Raji (cell line): ENCODE data around the gene COLQ.

Experiments
- POLR2A ChIP-seq: IDR thresholded peaks from 2 replicates; pipeline ENCODE4 v1.6.1; 2011; ENCODE audit warnings: low read depth, low read length, control low read depth; ENCODE audit not compliant: insufficient read depth

The COLQ gene

DNA sequence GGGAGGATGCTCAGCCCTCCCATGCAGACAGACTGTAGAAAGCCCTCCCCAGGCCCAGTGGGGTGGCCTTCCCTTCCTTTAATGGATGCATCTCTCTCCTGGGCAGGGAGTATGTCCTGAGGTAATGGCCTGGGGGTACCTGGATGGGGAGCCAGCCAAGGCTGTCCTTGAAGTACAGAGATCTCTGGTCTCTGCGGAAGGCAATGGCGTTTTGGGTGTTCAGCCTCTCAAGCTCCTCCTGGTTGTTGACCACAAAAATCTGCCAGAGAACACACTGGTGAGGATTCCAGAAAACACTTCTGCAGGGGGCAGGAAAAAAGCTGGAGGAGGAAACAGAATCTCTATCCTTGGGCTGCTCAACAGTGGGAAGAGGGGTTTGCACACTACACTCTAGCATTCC, 65.2 kb downstream of the COLQ start:
- no peak for TF ChIP-seq POLR2A

DNA sequence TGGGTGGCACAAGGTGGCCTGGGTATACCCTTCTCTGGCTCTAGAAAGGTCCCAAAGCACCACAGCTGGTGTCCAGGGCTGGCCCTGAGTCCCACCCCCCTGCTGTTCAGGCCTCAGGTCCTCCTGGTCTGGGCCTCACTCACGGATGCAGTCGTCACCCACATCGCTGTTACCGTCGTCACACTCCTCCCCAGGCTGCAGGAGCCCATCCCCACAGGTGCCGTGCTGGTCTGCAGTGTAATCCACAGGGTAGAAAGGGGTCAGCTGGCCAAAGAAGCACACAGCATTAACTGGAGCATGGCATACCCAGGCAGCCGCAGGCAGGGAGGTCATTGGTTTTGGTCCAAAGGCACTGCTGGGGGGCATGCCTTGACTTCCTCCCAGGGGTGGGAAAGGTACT, 65.8 kb downstream of the COLQ start:
- TF ChIP-seq POLR2A: no peak

DNA sequence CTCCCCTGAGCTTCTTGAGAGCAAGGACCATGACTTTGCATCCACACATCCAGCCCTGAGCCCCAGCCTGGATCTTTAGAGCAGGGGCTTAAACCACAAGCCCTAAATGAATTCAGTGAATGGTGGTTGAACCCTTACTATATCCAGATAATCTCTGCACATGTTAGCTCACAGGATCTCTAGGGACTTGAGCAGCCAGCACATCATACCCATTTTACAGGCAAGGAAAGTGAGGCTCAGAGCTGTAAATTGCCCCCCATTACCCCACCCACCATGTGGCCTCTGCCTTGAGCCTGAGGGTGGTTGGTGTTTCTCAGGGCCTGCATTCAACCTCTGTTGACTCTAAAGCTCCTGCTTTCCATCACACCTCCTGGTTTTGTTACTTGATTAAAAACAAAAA, 66.5 kb downstream of the COLQ start:
- TF ChIP-seq POLR2A: no peak

DNA sequence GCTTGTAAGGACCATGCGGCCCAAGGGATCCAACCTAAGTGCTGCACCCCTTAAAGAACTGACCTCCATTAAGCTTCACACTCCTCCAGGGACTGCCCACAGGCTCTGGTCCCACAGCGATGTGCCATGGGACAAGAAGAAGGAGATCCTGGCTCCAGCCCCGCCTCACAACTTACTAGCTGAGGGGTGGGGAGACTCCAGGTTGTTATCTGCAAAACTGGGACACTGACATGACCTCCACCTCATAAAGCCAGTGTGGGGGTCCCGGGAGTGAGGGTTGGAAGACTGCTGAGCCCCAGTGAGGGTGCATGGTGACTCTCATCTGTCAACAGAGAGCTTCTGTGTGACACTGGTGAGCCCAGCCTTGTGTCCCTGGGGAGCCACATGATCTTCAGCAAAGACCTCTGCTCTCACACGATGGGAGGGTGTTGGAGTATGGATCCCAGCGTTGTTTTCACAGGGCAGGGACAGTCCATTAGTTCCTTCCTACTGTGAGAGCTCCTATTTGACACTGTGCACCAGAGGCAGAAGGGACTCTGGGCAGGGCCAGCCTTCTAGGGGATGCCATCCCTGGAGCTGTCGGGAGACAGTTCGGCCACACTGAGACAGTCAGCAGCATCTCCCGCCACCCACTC, 67.4 kb downstream of the COLQ start:
- no peak for TF ChIP-seq POLR2A

DNA sequence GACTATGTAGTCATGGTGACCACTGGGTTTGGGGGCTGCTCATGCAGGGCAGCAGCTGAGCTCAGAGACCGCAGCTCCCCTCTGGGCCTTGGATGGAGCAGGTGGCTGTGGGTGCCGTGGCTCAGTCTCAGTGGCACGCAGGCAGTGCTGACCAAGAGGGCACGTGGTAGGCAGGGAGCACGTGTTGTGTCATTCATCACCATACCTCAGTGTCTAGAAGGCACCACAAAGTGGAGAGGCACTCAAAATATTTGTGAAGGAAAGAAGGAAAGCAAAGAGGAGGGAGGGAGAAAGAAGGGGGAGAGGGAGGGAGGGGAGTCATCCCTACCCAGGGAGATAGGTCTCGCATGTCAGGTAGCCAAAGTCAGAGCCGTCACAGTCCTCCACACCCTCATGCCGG, 68.0 kb downstream of the COLQ start:
- TF ChIP-seq POLR2A: no peak

DNA sequence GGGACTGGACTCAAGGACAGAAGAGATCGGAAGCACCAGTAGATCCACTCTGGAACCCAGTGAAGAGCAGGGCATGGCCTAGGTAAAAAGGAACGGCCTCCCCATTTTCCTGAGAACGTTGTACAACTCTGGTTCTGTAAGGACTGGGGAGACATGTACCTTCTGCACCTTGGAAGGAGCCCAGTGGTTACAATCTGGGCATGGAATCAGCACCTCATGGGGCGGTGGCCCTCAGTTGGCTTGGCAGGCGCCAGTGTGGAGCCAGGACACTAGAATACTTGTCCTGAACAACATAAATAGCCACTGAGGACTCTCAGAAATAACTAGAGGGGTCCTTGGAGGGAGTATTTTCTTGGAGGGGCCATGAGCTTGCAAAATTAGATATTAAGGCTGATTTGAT, 68.5 kb downstream of the COLQ start:
- no peak for TF ChIP-seq POLR2A

DNA sequence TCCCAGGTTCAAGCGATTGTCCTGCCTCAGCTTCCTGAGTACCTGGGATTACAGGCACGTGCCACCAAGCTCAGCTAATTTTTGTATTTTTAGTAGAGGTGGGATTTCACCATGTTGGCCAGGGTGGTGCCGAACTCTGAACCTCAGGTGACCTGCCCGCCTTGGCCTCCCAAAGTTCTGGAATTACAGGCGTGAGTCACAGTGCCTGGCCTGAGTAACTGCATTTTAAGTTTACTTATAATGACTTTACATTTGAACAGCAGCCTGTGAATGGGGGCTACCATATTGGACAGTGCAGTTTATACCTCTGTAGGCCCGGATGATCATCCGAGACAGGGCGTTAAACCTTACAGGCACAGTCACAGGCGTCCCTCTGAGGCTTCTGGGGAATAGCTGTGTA, 69.3 kb downstream of the COLQ start:
- no peak for TF ChIP-seq POLR2A

DNA sequence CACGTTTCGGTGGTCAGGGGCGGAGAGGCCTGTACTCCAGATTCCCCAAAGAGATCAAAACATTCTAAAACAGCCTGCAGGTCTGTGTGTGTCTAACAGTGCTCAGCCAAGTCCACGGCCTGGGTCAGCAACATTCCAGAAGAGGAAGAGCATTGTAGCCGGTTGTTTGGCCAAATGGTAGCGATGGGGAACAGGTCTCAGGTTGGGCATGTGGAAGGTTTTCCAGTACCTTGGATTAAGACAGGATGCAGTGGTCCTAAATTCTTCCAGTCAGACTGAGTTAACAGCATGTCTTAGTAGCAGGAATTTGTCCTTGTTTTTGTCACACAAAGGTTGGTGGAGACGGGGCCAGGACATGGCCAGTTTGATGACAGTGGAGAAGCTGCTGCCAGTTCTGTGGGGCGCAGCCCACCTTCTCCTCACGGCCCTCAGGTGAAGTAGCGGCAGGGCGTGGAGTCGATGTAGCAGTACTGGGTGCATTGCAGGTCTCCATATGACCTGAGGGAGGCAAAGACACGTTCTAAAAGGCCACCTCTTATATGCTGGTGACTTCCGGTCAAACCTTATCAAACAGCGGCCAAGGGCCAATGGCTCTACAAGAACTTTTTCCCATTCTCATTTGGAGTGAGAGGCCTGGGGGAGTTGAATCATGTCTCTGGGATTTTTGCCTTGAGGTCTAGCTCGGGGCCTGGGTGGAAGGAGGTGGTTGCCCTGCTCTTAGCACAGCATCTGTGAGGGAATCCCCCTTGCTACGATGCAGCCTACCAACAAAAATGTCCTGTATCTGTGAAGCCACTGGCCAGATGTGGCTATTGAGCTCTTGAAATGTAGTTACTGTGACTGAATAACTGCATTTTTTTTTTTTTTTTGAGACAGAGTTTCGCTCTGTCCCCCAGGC, 70.0 kb downstream of the COLQ start:
- no peak for TF ChIP-seq POLR2A

DNA sequence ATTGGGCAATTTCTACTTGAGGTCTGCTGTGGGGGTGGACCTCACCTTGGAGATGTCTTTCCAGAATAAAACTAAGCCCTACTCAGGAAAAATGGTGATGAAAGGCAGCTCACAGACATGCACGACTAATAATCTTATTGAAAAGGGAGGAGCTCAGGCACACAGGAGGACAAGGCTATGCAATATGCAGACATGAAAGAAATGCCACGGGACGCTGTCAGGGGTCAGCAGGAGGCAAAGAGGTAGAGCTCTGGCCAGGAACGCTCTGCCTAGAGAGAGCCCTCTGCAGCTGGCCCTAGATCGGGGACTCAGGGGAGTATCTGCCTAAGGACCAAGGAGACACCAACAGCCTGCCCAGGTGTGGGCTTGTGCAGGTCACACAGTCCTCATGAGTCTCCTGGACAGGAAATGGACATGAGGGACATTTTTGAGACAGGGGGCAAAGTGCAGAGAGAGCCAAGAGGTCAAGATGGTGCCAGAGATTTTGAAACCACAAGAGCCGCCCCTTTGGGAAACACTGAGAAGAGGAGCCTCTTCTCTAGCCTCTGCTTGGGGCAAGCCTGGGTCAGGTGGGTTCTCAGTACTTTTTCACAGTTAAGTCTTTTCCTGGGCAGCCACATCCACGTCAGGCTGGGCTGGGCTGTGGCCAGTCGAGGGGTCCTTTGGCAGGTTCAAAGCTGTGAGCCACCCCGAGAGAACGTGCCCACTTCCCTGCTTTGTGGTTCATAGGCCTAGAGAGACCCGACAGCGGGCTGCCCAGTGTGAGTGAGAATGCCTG, 70.9 kb downstream of the COLQ start:
- TF ChIP-seq POLR2A: no peak

DNA sequence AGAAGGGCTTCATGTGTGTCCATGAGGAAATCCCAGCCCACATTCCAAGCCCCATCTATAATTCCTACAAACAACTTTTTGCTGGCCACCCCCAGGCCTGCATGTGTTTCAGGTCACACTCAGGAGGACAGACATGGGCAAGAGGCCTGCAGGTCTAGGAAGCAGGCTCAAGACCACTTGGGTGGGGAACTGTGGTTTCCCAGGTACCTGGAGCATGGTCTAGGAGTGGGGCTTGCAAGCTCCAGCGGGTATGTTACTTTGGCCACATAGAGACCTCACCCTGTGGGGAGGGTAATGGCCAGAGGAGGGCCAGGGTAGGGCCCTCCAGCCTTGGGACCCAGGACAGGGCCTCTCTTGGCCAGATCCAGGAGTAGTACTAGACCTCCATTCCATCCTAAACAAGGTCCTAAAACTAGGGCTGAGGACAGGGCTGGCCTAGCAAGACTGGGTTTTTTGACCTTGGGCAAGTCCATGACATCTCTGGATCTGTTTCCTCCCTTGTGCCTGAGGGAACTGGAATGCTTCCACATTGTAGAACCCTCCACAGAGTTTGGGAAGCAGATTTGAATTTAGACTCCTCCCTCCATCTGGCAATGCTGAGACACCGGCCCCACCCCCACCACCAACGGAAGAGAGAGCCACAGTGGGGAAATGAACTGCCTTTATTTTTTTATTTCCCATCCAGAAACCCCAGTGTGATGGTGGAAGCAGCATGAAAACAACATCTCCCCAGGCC, 71.8 kb downstream of the COLQ start:
- no peak for TF ChIP-seq POLR2A

DNA sequence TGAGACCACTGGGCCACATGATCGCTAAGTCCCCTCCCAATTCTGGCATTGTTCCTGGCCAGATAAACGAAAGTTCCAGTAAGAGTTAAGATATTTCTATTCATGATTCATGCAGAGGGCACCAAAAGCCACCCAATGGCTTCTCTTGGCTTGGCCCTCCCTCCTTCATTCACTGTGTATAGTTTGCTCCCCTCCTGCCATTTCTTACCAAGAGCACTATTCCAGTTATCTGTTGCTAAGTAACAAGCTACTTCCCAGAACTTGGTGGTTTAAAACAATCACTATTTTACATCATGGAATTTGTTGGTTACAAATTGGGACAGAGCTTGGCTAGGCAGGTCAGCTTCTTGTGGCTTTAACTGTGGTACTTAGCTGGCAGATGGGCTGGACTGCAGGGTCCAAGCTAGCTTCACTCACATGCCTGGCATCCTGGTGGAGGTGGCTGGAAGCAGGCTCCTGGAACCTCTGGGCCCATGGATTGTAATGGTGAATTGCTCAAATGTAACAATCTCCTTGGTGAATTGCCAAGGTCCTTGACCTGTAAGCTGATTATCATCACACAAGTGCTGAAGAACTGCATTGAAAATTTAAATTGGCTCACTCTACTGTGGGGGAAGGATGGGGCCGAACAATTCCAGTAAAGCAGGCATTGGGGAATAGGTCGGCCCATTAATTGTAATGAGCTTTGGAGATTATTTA, 77.5 kb downstream of the COLQ start:
- TF ChIP-seq POLR2A: no peak

DNA sequence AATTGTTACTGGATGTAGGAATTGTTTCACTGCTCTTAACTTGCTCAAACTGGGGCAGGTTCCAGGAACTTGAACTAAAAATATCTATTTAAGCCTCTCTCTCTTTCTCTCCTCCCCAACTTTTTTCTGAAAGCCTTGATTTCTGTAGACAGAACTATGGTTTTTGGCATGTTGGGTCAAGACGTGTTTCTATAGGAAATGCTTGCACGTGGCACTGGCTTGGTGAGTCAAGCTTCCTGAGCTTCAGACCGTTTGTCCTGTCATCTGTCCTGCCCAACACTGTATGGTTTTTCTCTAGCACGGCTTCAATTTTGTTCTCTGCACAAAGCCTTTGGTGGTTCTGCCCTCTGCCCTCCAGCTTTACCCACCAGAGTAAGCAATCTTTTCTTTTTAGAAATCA, 80.6 kb downstream of the COLQ start:
- TF ChIP-seq POLR2A: no peak

DNA sequence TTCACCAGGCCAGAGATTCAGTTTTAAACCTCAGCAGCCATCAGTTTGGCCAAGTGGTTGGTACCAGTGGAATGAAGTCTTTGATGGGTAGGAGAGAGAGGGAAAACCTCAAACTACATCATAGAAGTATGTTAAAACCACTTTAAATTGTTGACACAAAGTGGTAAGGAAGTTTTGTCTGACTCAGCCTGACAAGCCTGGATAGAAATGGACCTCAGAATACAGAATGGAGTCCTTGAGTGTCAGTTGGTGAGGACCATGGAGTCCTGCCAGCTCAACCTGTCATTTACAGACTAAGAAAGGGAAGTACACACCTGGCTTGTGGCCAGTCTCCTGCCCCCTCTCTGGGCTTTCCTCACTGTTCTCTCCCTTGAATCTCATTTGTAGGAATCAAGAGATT, 82.0 kb downstream of the COLQ start:
- TF ChIP-seq POLR2A: no peak

DNA sequence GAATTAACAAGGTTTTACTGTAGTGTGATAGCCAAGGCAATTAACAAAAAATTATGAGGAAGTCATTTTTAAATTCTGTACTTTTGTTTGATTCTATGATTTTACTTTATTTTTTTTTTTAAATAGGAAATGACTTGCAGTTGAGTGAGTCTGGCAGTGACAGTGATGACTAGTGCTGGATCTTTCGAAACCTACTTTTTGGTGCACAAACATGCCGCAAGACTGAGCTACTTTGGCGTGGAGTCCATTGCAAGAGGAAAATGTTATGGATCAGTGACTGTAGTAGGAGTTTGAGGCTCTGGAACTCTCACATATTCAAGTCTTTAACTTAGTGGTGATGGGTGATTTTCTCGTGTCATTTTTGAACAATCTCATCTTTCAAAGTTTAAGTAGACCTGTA, 82.5 kb downstream of the COLQ start:
- TF ChIP-seq POLR2A: no peak

DNA sequence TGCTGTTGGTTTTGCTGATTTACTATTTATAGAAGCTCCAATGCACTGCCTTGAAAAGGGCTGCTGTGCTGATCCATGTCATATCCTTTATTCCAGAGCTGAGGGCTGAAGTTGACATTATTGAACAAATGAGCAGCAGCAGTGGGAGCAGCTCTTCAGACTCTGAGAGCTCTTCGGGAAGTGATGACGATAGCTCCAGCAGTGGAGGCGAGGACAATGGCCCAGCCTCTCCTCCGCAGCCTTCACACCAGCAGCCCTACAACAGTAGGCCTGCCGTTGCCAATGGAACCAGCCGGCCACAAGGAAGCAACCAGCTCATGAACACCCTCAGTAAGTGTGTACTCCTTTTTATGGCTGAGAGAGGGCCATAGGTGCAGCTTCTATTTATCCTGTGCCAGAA, 85.3 kb downstream of the COLQ start:
- no peak for TF ChIP-seq POLR2A

DNA sequence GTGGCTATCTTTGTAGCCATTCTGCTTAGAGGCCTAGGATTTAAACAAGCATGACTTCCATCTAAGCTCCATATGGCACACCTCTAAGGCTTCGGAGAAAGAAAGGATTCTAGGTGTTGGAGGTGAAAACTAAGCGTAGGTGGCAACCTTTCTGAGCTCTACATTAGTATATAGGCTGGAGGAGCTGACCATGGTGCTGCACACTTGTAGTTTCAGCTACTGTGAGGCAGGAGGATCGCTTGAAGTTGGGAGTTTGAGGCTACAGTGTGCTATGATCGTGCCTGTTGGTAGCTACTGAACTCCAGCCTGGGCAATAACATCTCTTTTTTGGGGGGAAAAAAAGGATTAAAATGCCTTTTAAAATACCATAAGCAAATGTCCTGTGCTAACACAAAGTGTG, 86.8 kb downstream of the COLQ start:
- no peak for TF ChIP-seq POLR2A
